Pancreas (tissue), 10 donors: ENCODE measurements around the gene KCNIP1. TPM values are rescaled to one million over a fixed set of nuclear protein-coding genes. Genes with fewer than 3 reads are reported as not detected.

Experiments used
- ATAC-seq, 4 donors: fragments of 200-7000 bp; cut with Tn5 transposase; one replicate each; pipeline versions ENCODE4 v1.8.0 to v1.9.1; 2020; ENCODE audit warnings: mild to moderate bottlenecking in 4 of 4, moderate library complexity in 4 of 4
- DNase-seq, 6 donors: peaks; one replicate each; pipeline ENCODE4 v3.0.0-alpha.2; 2020
- FAIRE-seq: peaks from 2 replicates; lab custom pipeline; 2012; peaks lifted over from hg19 to GRCh38; lab: Jason Lieb, UNC
- H3K27ac ChIP-seq, 4 donors: fragments of 200-600 bp; sonication (generic); 1 replicate in 3 of 4; 2 replicates in 1 of 4; pipeline versions ENCODE4 v1.5.0 to v1.8.0; 2020
- H3K27me3 ChIP-seq, 4 donors: fragments of 200-600 bp; one replicate each; pipeline ENCODE4 v1.8.0; 2021
- H3K36me3 ChIP-seq, 3 donors: fragments of 200-600 bp; sonication (generic) in 1 of 3; one replicate each; pipeline versions ENCODE4 v1.5.0 to v1.8.0; 2020 to 2021
- H3K4me1 ChIP-seq, 3 donors: fragments of 200-600 bp; one replicate each; pipeline ENCODE4 v1.8.0; 2021
- H3K4me3 ChIP-seq, 4 donors: fragments of 200-600 bp; sonication (generic) in 2 of 4; one replicate each; pipeline versions ENCODE4 v1.5.0 to v1.8.0; 2020 to 2021
- H3K9me3 ChIP-seq, 4 donors: fragments of 200-600 bp; one replicate each; pipeline ENCODE4 v1.8.0; 2021
- WGBS, 2 donors: extraction: QIAGEN DNeasy Blood & Tissue Kit; methylation state at CpG; one replicate each; pipeline ENCODE4 v1.1.7; 2013; 5-methylcytosine and 5-hydroxymethylcytosine counted together
- intact Hi-C, 3 donors: fragments of 100-400 bp; cut with DNase I; formaldehyde crosslinking; loops; one replicate each; pipeline versions ENCODE4 v1.11.1 to v1.14.2; 2022
- polyA plus RNA-seq, 2 donors: library from polyadenylated mRNA; stranded (reverse); fragments of 200-250 nt; gene quantifications; one replicate each; pipeline ENCODE4 v1.2.3, GENCODE V29; 2013
- total RNA-seq, 6 donors: library from RNA; stranded (reverse); fragmentation: NEBNext Ultra II Directional in 4 of 6; extraction: Animal tissue kit (Norgen Biotek cat#: 25700) in 4 of 6; gene quantifications; one replicate each; pipeline versions ENCODE4 v1.2.1 to v1.2.4, GENCODE V29; 2021 to 2023
- TF ChIP-seq, protein P1 (sequence below), 4 donors: fragments of 200-600 bp; sonication (generic) in 3 of 4; IDR thresholded peaks; one replicate each; pipeline versions ENCODE4 v1.5.0 to v1.8.0; 2021; ENCODE audit warnings: antibody characterized with exemption in 4 of 4
- donor health status: healthy with polysubstance abuse.
- donor health status: DM: no; HTN: no; CAD: no; lungs with moderate emphysema.
- donor health status: DM: no; HTN: no; CAD: no.
- donor health status: control.
- donor health status: control.
- donor health status: Bipolar disorder and iron deficiency.
- donor health status: DM: yes; HTN: yes; CAD: no.
- donor health status: DM: no; HTN: no; CAD: no.
- donor health status: DM: no; HTN: no; CAD: no.
- donor health status: DM: yes; HTN: yes; CAD: no.

KCNIP1 gene
- total and polyA plus RNA-seq, 8 donors = 0.31 to 10.3 (median 1.1) TPM

DNA sequence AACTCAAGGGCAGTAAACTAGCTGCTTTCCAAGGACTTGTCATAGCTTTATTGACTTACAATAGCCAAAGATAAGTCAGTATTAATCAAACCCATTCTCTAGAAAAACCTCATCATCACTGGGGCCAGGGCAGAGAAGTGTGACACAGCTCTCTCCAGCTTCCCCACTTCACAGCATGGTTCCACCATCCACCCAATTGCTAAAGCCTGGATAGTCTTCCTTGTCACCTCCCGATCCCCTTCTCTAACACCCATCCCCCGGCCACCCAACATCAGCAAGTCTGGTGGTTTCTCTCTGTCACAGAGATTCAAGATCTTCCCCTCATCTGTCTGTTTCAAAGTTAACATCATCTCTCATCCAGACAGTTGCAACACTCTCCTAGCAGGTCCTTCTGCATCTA lies 191.1 kb downstream of the KCNIP1 start:
- Histone ChIP-seq H3K27me3 (no peaks in the 10 kb centered on the region), H3K4me1 (no peaks in the 10 kb centered on the region), H3K27ac (no peak overlapping the region), H3K4me3 (no peak overlapping the region), H3K9me3 (no peaks in the 10 kb centered on the region), H3K36me3 (no peaks in the 10 kb centered on the region)
- FAIRE-seq (no peak), ATAC-seq (no peak), DNase-seq (no peak)
- TF ChIP-seq, protein P1, sequence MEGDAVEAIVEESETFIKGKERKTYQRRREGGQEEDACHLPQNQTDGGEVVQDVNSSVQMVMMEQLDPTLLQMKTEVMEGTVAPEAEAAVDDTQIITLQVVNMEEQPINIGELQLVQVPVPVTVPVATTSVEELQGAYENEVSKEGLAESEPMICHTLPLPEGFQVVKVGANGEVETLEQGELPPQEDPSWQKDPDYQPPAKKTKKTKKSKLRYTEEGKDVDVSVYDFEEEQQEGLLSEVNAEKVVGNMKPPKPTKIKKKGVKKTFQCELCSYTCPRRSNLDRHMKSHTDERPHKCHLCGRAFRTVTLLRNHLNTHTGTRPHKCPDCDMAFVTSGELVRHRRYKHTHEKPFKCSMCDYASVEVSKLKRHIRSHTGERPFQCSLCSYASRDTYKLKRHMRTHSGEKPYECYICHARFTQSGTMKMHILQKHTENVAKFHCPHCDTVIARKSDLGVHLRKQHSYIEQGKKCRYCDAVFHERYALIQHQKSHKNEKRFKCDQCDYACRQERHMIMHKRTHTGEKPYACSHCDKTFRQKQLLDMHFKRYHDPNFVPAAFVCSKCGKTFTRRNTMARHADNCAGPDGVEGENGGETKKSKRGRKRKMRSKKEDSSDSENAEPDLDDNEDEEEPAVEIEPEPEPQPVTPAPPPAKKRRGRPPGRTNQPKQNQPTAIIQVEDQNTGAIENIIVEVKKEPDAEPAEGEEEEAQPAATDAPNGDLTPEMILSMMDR (IDR thresholded peaks at IDR 0.05) = no peak
- 31 to 39% methylated on average over 2 of the region's 2 CpGs for WGBS, 2 donors
- intact Hi-C loops = no loop called here

DNA sequence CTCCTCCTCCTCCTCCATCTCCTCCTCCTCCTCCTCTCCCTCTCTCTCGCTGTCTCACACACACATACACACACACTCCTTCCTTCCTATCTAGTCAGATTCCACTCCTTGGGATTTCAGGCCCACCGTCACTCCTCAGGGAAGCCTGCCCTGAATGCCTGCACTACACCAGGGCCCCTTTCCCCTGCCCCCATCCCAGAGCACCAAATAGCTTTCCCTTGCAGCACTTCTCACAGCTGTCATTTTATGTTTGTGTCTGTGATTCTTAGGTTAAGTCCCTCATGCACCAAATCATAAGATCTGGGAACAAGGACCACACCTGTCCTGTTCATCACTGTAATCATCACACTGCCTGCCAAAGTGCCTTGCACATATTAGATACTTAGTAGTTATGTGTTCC lies 193.2 kb downstream of the KCNIP1 start:
- Histone ChIP-seq H3K4me3 (no peak overlapping the region), H3K27me3 (no peaks in the 10 kb centered on the region), H3K4me1 (no peaks in the 10 kb centered on the region), H3K36me3 (no peaks in the 10 kb centered on the region), H3K27ac (no peak overlapping the region), H3K9me3 (no peaks in the 10 kb centered on the region)
- TF ChIP-seq, protein P1 (IDR thresholded peaks at IDR 0.05) = no peak
- FAIRE-seq (no peak), ATAC-seq (no peak), DNase-seq (no peak)
- WGBS, 2 donors = 59 to 73% methylated on average over 2 of the region's 2 CpGs
- intact Hi-C loops = no loop called here

DNA sequence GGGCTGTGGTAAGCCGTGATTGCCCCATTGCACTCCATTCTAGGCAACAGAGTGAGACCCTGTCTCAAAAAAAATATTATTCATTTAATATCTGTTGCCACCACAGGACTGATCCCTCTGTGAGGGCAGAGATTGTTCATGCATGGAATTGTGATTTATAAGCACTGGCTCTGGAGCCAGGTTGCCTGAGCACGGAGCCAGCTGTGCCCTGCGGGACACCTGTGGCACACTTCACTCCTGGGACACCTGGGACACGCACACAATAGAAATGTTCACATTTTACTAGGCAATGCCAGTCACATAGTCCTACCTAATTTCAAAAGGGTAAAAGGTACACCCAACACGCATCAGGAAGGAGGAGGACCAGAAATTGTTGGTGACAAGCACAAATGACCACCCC lies 196.7 kb downstream of the KCNIP1 start:
- no peaks in the 10 kb centered on the region for H3K4me1 ChIP-seq
- intact Hi-C loops = no loop called here
- DNase-seq (no peak), FAIRE-seq (no peak), ATAC-seq (no peak)
- H3K27me3 ChIP-seq = no peaks in the 10 kb centered on the region
- H3K36me3 ChIP-seq = no peaks in the 10 kb centered on the region
- TF ChIP-seq, protein P1 (IDR thresholded peaks at IDR 0.05) = no peak
- H3K27ac ChIP-seq = no peak overlapping the region
- H3K9me3 ChIP-seq = no peaks in the 10 kb centered on the region
- 62 to 75% methylated on average over 5 of the region's 5 CpGs for WGBS, 2 donors
- H3K4me3 ChIP-seq = no peak overlapping the region

DNA sequence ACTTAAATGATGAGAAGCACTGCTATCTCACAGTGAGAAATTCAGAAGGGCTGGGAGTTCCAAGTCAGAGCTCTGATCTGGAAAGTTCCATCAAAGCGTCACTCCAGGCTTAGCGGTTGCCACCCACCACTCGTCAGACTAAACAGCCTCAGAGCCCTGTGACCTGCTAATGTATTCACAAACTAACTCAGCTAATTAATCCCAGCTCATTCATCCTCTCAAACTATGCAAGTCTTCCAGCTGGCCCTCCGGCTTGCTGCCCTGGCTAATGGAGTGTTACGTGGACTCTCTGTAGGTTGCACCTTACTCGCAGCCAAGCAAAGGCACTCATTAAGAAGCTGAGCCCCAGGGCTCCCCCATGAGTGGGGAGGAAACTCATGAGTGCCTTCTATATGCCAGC lies 197.5 kb downstream of the KCNIP1 start:
- H3K36me3 ChIP-seq = no peaks in the 10 kb centered on the region
- TF ChIP-seq, protein P1 (IDR thresholded peaks at IDR 0.05) = no peak
- intact Hi-C loops = no loop called here
- no peaks in the 10 kb centered on the region for H3K4me1 ChIP-seq
- no peak for DNase-seq
- ATAC-seq = no peak
- H3K4me3 ChIP-seq = no peak overlapping the region
- H3K9me3 ChIP-seq = no peaks in the 10 kb centered on the region
- no peaks in the 10 kb centered on the region for H3K27me3 ChIP-seq
- FAIRE-seq = no peak
- no peak overlapping the region for H3K27ac ChIP-seq
- WGBS, 2 donors = 50 to 59% methylated on average over 6 of the region's 6 CpGs

DNA sequence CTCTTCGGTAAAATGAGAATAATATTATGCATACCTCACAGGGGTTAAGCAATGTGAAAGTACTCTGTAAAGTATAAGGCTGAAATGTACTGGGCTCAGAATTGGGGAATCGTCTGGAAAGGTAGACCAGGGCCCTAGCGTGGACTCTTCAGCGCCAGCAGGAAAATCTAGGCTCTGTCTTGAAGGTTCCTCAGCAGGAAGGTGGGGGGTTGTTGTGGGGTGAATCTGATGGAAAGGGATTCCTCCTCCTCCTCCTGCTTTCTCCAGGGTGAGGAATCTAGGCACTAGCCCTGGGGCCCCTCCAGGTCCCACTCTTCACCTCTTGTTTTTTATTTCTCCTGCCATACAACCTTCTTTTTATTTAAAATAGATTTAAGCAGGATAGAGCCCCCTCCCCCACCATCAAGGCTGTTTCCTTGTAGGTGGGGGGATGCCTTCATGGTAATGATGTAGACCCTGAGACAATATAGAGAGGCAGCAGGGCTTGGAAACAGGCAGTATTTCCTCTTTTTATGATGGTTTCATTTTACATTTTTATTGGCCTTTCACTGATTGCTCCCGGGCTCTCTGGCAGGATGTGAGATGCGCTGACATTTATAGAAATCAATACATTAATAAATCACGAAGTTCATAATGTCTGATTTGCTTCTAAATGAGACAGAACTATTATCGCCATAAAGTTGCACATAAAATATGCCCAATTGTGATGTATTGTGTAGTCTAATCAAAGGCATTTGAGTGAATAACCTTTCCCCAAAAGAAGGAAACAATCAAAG lies 200.8 kb downstream of the KCNIP1 start:
- DNase-seq = no peak
- H3K4me1 ChIP-seq = no peaks in the 10 kb centered on the region
- ATAC-seq = no peak
- 44 to 47% methylated on average over 7 of the region's 8 CpGs for WGBS, 2 donors
- H3K27me3 ChIP-seq = no peaks in the 10 kb centered on the region
- TF ChIP-seq, protein P1 (IDR thresholded peaks at IDR 0.05) = no peak
- no peaks in the 10 kb centered on the region for H3K9me3 ChIP-seq
- no peaks in the 10 kb centered on the region for H3K36me3 ChIP-seq
- FAIRE-seq = no peak
- H3K27ac ChIP-seq = no peak overlapping the region
- no peak overlapping the region for H3K4me3 ChIP-seq
- intact Hi-C loops = no loop called here
